CD14-positive monocyte (primary cell): ENCODE results near the gene IL37. TPM values are rescaled to one million over a fixed set of nuclear protein-coding genes. Genes with fewer than 3 reads are reported as not detected.

ENCODE experiments used
- DNase-seq, 3 donors: peaks; one replicate each; pipeline ENCODE4 v3.0.0-alpha.2; 2011 to 2022
- H2AFZ ChIP-seq: 2 replicates; pipeline ENCODE4 v1.6.0; 2012; ENCODE audit warnings: mild to moderate bottlenecking, low read depth, low read length, inconsistent platforms; ENCODE audit not compliant: insufficient read depth, poor library complexity, severe bottlenecking
- H3K27ac ChIP-seq, 2 donors: 1 replicate in 1 of 2; 2 replicates in 1 of 2; pipeline ENCODE4 v1.5.1; 2012 to 2013; ENCODE audit warnings: low read length in 2 of 2, control low read depth in 1 of 2, inconsistent platforms in 1 of 2, low read depth in 1 of 2, mild to moderate bottlenecking in 1 of 2
- H3K27me3 ChIP-seq, 2 donors: one replicate each; pipeline versions ENCODE4 v1.6.0 to v1.6.1; 2011 to 2013; ENCODE audit warnings: low read length in 2 of 2; ENCODE audit not compliant: control insufficient read depth in 2 of 2, insufficient read depth in 2 of 2
- H3K36me3 ChIP-seq, 2 donors: replicated peaks in 1 of 2; 1 replicate in 1 of 2; 2 replicates in 1 of 2; pipeline versions ENCODE4 v1.5.1 to v1.6.1; 2012 to 2013; ENCODE audit warnings: low read length in 2 of 2, control low read depth in 1 of 2, inconsistent platforms in 1 of 2, mild to moderate bottlenecking in 1 of 2; ENCODE audit not compliant: insufficient read depth in 2 of 2, control insufficient read depth in 1 of 2
- H3K4me1 ChIP-seq, 2 donors: 1 replicate in 1 of 2; 2 replicates in 1 of 2; pipeline versions ENCODE4 v1.5.1 to v1.6.1; 2012 to 2013; ENCODE audit warnings: low read length in 2 of 2, control low read depth in 1 of 2, inconsistent platforms in 1 of 2, mild to moderate bottlenecking in 1 of 2, moderate library complexity in 1 of 2; ENCODE audit not compliant: insufficient read depth in 2 of 2, control insufficient read depth in 1 of 2
- H3K4me2 ChIP-seq: replicated peaks from 2 replicates; pipeline ENCODE3; 2012; ENCODE audit warnings: low read length, moderate library complexity, mild to moderate bottlenecking; ENCODE audit not compliant: poor library complexity, severe bottlenecking; ENCODE audit errors: extremely low read depth
- H3K4me3 ChIP-seq, 3 experiments: fragments of 200-600 bp in 1 of 3; sonication (generic) in 1 of 3; replicated peaks in 1 of 3; 1 replicate in 2 of 3; 2 replicates in 1 of 3; pipeline ENCODE4 v1.5.1; 2011 to 2013; ENCODE audit warnings: low read length in 3 of 3, mild to moderate bottlenecking in 3 of 3, control low read depth in 2 of 3, low read depth in 2 of 3, inconsistent platforms in 1 of 3, moderate library complexity in 1 of 3
- H3K79me2 ChIP-seq: 2 replicates; pipeline ENCODE4 v1.6.0; 2012; ENCODE audit warnings: mild to moderate bottlenecking, control low read depth, inconsistent platforms, low read length, moderate library complexity; ENCODE audit not compliant: insufficient read depth
- H3K9ac ChIP-seq: 2 replicates; pipeline ENCODE4 v1.6.0; 2017; ENCODE audit warnings: low read length, mild to moderate bottlenecking; ENCODE audit not compliant: insufficient read depth, poor library complexity, severe bottlenecking
- H3K9me3 ChIP-seq, 2 donors: replicated peaks in 1 of 2; 1 replicate in 1 of 2; 2 replicates in 1 of 2; pipeline versions ENCODE4 v1.5.1 to v1.6.1; 2012 to 2013; ENCODE audit warnings: low read length in 2 of 2, control low read depth in 1 of 2; ENCODE audit not compliant: control insufficient read depth in 1 of 2, insufficient read depth in 1 of 2
- H4K20me1 ChIP-seq: 2 replicates; pipeline ENCODE4 v1.6.0; 2012; ENCODE audit warnings: mild to moderate bottlenecking, low read length, control low read depth, moderate library complexity; ENCODE audit not compliant: insufficient read depth
- H3K27ac Mint-ChIP-seq, 7 donors: one replicate each; pipeline ENCODE4 v1.8.0; 2020; ENCODE audit warnings: mild to moderate bottlenecking in 7 of 7, mixed read lengths in 7 of 7, moderate library complexity in 6 of 7, inconsistent platforms in 2 of 7
- H3K27me3 Mint-ChIP-seq, 3 donors: one replicate each; pipeline ENCODE4 v1.8.0; 2021 to 2022; ENCODE audit warnings: low read depth in 3 of 3, mild to moderate bottlenecking in 3 of 3, mixed read lengths in 3 of 3, moderate library complexity in 3 of 3, inconsistent platforms in 1 of 3
- H3K36me3 Mint-ChIP-seq, 2 donors: one replicate each; pipeline ENCODE4 v1.8.0; 2020; ENCODE audit warnings: mixed read lengths in 2 of 2, inconsistent platforms in 1 of 2, mild to moderate bottlenecking in 1 of 2
- H3K4me1 Mint-ChIP-seq: one replicate; pipeline ENCODE4 v1.8.0; 2020; ENCODE audit warnings: mild to moderate bottlenecking, mixed read lengths
- H3K4me3 Mint-ChIP-seq, 2 donors: one replicate each; pipeline ENCODE4 v1.8.0; 2020; ENCODE audit warnings: mild to moderate bottlenecking in 2 of 2, mixed read lengths in 2 of 2, moderate library complexity in 1 of 2
- H3K9me3 Mint-ChIP-seq, 7 donors: one replicate each; pipeline ENCODE4 v1.8.0; 2020 to 2022; ENCODE audit warnings: mixed read lengths in 7 of 7, mild to moderate bottlenecking in 6 of 7, moderate library complexity in 6 of 7, inconsistent platforms in 2 of 7
- WGBS: methylation state at CpG from one replicate; pipeline ENCODE4 v1.1.5; 2013; ENCODE audit warnings: missing lambda C conversion rate; ENCODE audit not compliant: insufficient coverage; 5-methylcytosine and 5-hydroxymethylcytosine counted together
- intact Hi-C, 2 donors: fragments of 100-400 bp; cut with micrococcal nuclease; formaldehyde crosslinking; loops; one replicate each; pipeline versions ENCODE4 v1.15.0 to v1.15.1; 2023
- polyA plus RNA-seq, 3 donors: library from polyadenylated mRNA; depleted of rRNA in 1 of 3; unstranded in 2 of 3; stranded (reverse) in 1 of 3; fragments of 300-500 nt in 2 of 3; fragments of >200 nt in 1 of 3; fragmentation: Illumina TruSeq in 2 of 3; gene quantifications; 1 replicate in 2 of 3; 2 replicates in 1 of 3; pipeline ENCODE4 v1.2.3, GENCODE V29; 2012 to 2021
- TF ChIP-seq, protein P1 (sequence below): fragments of 200-600 bp; IDR thresholded peaks from one replicate; pipeline ENCODE4 v1.8.0; 2022; ENCODE audit warnings: antibody characterized with exemption, mild to moderate bottlenecking

Gene IL37
- polyA plus RNA-seq, 3 donors = not detected

GRCh38 chr2:112910219-112910618, 746 bp upstream of the IL37 start:
- Histone ChIP-seq H3K27ac (no peak overlapping the region), H3K4me3 (no peak overlapping the region), H3K27me3 (no peaks in the 10 kb centered on the region), H4K20me1 (no peaks in the 10 kb centered on the region), H3K4me1 (no peaks in the 10 kb centered on the region), H3K79me2 (no peaks in the 10 kb centered on the region), H3K9ac (no peak overlapping the region), H3K4me2 (no peak overlapping the region), H2AFZ (no peak overlapping the region), H3K36me3 (no peaks in the 10 kb centered on the region), H3K9me3 (peaks cover 0 to 7% of the 10 kb centered on the region in 2 donors)
- TF ChIP-seq, protein P1, sequence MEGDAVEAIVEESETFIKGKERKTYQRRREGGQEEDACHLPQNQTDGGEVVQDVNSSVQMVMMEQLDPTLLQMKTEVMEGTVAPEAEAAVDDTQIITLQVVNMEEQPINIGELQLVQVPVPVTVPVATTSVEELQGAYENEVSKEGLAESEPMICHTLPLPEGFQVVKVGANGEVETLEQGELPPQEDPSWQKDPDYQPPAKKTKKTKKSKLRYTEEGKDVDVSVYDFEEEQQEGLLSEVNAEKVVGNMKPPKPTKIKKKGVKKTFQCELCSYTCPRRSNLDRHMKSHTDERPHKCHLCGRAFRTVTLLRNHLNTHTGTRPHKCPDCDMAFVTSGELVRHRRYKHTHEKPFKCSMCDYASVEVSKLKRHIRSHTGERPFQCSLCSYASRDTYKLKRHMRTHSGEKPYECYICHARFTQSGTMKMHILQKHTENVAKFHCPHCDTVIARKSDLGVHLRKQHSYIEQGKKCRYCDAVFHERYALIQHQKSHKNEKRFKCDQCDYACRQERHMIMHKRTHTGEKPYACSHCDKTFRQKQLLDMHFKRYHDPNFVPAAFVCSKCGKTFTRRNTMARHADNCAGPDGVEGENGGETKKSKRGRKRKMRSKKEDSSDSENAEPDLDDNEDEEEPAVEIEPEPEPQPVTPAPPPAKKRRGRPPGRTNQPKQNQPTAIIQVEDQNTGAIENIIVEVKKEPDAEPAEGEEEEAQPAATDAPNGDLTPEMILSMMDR = no peak
- intact Hi-C loops = no loop called here
- Mint-ChIP-seq H3K9me3 (peaks cover 0 to 8% (median 5%) of the 10 kb centered on the region in 7 donors), H3K36me3 (no peaks in the 10 kb centered on the region), H3K27me3 (no peaks in the 10 kb centered on the region), H3K4me3 (no peak overlapping the region), H3K27ac (no peak overlapping the region), H3K4me1 (peaks cover 2% of the 10 kb centered on the region)
- DNase-seq = no peak

- intact Hi-C loops = no loop called here
- Histone ChIP-seq H3K36me3 (no peaks in the 10 kb centered on the region), H3K4me3 (no peak overlapping the region), H3K27me3 (no peaks in the 10 kb centered on the region), H4K20me1 (no peaks in the 10 kb centered on the region), H3K9ac (no peak overlapping the region), H2AFZ (no peak overlapping the region), H3K27ac (no peak overlapping the region), H3K9me3 (peaks cover 0 to 7% of the 10 kb centered on the region in 2 donors), H3K79me2 (no peaks in the 10 kb centered on the region), H3K4me2 (no peak overlapping the region), H3K4me1 (no peaks in the 10 kb centered on the region)
- Mint-ChIP-seq H3K27ac (no peak overlapping the region), H3K4me3 (no peak overlapping the region), H3K9me3 (peaks cover 0 to 8% (median 5%) of the 10 kb centered on the region in 7 donors), H3K36me3 (no peaks in the 10 kb centered on the region), H3K4me1 (peaks cover 2% of the 10 kb centered on the region), H3K27me3 (no peaks in the 10 kb centered on the region)
- TF ChIP-seq, protein P1 = no peak
- 100% methylated on average over 2 of the region's 4 CpGs for WGBS
- no peak for DNase-seq
These were observed 1.4 kb downstream of the IL37 start for GRCh38 chr2:112912403-112912802.
